ENCODE data around the gene GGCX.

Gene GGCX

GRCh38 chr2:85505551-85506238 is 55.6 kb downstream of the GGCX start:
- no peaks in the 10 kb centered on the region for H3K9me3 ChIP-seq (ENCODE audit: control insufficient read depth, insufficient read depth, low read length)
- H3K4me3 ChIP-seq (ENCODE audit: low read depth, low read length), result no peak overlapping the region
- H3K36me3 ChIP-seq (ENCODE audit: control insufficient read depth, insufficient read depth, low read length), result no peaks in the 10 kb centered on the region
- H3K27me3 ChIP-seq (ENCODE audit: control insufficient read depth, insufficient read depth, low read length), result no peaks in the 10 kb centered on the region
- no peak overlapping the region for H3K9ac ChIP-seq (ENCODE audit: low read depth, low read length)
- no peak overlapping the region for H3K27ac ChIP-seq (ENCODE audit: low read depth, low read length)
- no peaks in the 10 kb centered on the region for H3K4me1 ChIP-seq (ENCODE audit: control insufficient read depth, insufficient read depth, low read length)

GRCh38 chr2:85504778-85505261 is 56.5 kb downstream of the GGCX start:
- H3K36me3 ChIP-seq (ENCODE audit: control insufficient read depth, insufficient read depth, low read length), result no peaks in the 10 kb centered on the region
- no peak overlapping the region for H3K4me3 ChIP-seq (ENCODE audit: low read depth, low read length)
- no peaks in the 10 kb centered on the region for H3K27me3 ChIP-seq (ENCODE audit: control insufficient read depth, insufficient read depth, low read length)
- no peaks in the 10 kb centered on the region for H3K9me3 ChIP-seq (ENCODE audit: control insufficient read depth, insufficient read depth, low read length)
- H3K9ac ChIP-seq (ENCODE audit: low read depth, low read length), result no peak overlapping the region
- H3K4me1 ChIP-seq (ENCODE audit: control insufficient read depth, insufficient read depth, low read length), result no peaks in the 10 kb centered on the region
- no peak overlapping the region for H3K27ac ChIP-seq (ENCODE audit: low read depth, low read length)

- Histone ChIP-seq H3K4me1 (ENCODE audit: control insufficient read depth, insufficient read depth, low read length) (no peaks in the 10 kb centered on the region), H3K27ac (ENCODE audit: low read depth, low read length) (no peak overlapping the region), H3K27me3 (ENCODE audit: control insufficient read depth, insufficient read depth, low read length) (no peaks in the 10 kb centered on the region), H3K36me3 (ENCODE audit: control insufficient read depth, insufficient read depth, low read length) (no peaks in the 10 kb centered on the region), H3K9ac (ENCODE audit: low read depth, low read length) (no peak overlapping the region), H3K9me3 (ENCODE audit: control insufficient read depth, insufficient read depth, low read length) (no peaks in the 10 kb centered on the region), H3K4me3 (ENCODE audit: low read depth, low read length) (no peak overlapping the region)
Observed at GRCh38 chr2:85503851-85504777, 57.2 kb downstream of the GGCX start.

- Histone ChIP-seq H3K4me1 (ENCODE audit: control insufficient read depth, insufficient read depth, low read length) (no peaks in the 10 kb centered on the region), H3K36me3 (ENCODE audit: control insufficient read depth, insufficient read depth, low read length) (no peaks in the 10 kb centered on the region), H3K27me3 (ENCODE audit: control insufficient read depth, insufficient read depth, low read length) (no peaks in the 10 kb centered on the region), H3K9ac (ENCODE audit: low read depth, low read length) (no peak overlapping the region), H3K9me3 (ENCODE audit: control insufficient read depth, insufficient read depth, low read length) (no peaks in the 10 kb centered on the region), H3K4me3 (ENCODE audit: low read depth, low read length) (no peak overlapping the region), H3K27ac (ENCODE audit: low read depth, low read length) (no peak overlapping the region)
Observed at GRCh38 chr2:85503168-85503850, 58.0 kb downstream of the GGCX start.

GRCh38 chr2:85502720-85503119 is 58.6 kb downstream of the GGCX start:
- no peaks in the 10 kb centered on the region for H3K4me1 ChIP-seq (ENCODE audit: control insufficient read depth, insufficient read depth, low read length)
- H3K4me3 ChIP-seq (ENCODE audit: low read depth, low read length), result no peak overlapping the region
- H3K9me3 ChIP-seq (ENCODE audit: control insufficient read depth, insufficient read depth, low read length), result no peaks in the 10 kb centered on the region
- H3K27me3 ChIP-seq (ENCODE audit: control insufficient read depth, insufficient read depth, low read length), result no peaks in the 10 kb centered on the region
- H3K27ac ChIP-seq (ENCODE audit: low read depth, low read length), result no peak overlapping the region
- no peaks in the 10 kb centered on the region for H3K36me3 ChIP-seq (ENCODE audit: control insufficient read depth, insufficient read depth, low read length)
- H3K9ac ChIP-seq (ENCODE audit: low read depth, low read length), result no peak overlapping the region

- Histone ChIP-seq H3K4me3 (ENCODE audit: low read depth, low read length) (no peak overlapping the region), H3K4me1 (ENCODE audit: control insufficient read depth, insufficient read depth, low read length) (no peaks in the 10 kb centered on the region), H3K27me3 (ENCODE audit: control insufficient read depth, insufficient read depth, low read length) (no peaks in the 10 kb centered on the region), H3K36me3 (ENCODE audit: control insufficient read depth, insufficient read depth, low read length) (no peaks in the 10 kb centered on the region), H3K9ac (ENCODE audit: low read depth, low read length) (no peak overlapping the region), H3K27ac (ENCODE audit: low read depth, low read length) (no peak overlapping the region), H3K9me3 (ENCODE audit: control insufficient read depth, insufficient read depth, low read length) (no peaks in the 10 kb centered on the region)
Observed at GRCh38 chr2:85501248-85501647, 60.0 kb downstream of the GGCX start.

GRCh38 chr2:85497944-85498630 is 63.2 kb downstream of the GGCX start:
- Histone ChIP-seq H3K36me3 (ENCODE audit: control insufficient read depth, insufficient read depth, low read length) (no peaks in the 10 kb centered on the region), H3K27ac (ENCODE audit: low read depth, low read length) (no peak overlapping the region), H3K27me3 (ENCODE audit: control insufficient read depth, insufficient read depth, low read length) (no peaks in the 10 kb centered on the region), H3K4me3 (ENCODE audit: low read depth, low read length) (no peak overlapping the region), H3K9ac (ENCODE audit: low read depth, low read length) (no peak overlapping the region), H3K4me1 (ENCODE audit: control insufficient read depth, insufficient read depth, low read length) (no peaks in the 10 kb centered on the region), H3K9me3 (ENCODE audit: control insufficient read depth, insufficient read depth, low read length) (no peaks in the 10 kb centered on the region)

- Histone ChIP-seq H3K9ac (ENCODE audit: low read depth, low read length) (no peak overlapping the region), H3K4me1 (ENCODE audit: control insufficient read depth, insufficient read depth, low read length) (no peaks in the 10 kb centered on the region), H3K4me3 (ENCODE audit: low read depth, low read length) (no peak overlapping the region), H3K27ac (ENCODE audit: low read depth, low read length) (no peak overlapping the region), H3K9me3 (ENCODE audit: control insufficient read depth, insufficient read depth, low read length) (no peaks in the 10 kb centered on the region), H3K36me3 (ENCODE audit: control insufficient read depth, insufficient read depth, low read length) (no peaks in the 10 kb centered on the region), H3K27me3 (ENCODE audit: control insufficient read depth, insufficient read depth, low read length) (no peaks in the 10 kb centered on the region)
Observed at GRCh38 chr2:85496436-85496835, 64.9 kb downstream of the GGCX start.
